GM12801 (cell line): ENCODE results near the gene MAPK9.

Source experiments
- TF ChIP-seq, protein P1 (sequence below): IDR thresholded peaks from one replicate; pipeline ENCODE4 v1.5.1; 2011; ENCODE audit warnings: control low read depth; ENCODE audit not compliant: insufficient read length; ENCODE audit errors: extremely low read depth

The MAPK9 gene

DNA sequence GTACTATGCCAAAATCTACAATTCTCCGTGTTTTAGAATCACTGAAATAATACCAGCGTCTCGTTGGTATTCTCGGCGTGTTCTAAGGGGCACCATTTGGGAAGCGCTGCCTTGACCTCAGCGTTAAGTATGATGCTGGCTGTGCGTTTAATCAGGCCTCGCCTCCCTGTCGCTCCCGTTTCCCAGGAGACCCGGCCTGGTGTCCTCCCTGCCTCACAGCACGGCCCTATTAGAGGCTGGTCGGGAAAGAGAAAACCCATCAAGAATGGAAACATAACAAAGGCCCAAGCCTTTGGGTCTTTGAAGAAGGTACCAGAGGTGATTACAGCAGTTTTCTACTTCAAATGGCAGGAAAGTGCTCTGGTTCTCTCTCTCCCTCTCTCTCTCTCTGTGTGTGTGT is 31.3 kb upstream of the MAPK9 start:
- TF ChIP-seq, protein P1, sequence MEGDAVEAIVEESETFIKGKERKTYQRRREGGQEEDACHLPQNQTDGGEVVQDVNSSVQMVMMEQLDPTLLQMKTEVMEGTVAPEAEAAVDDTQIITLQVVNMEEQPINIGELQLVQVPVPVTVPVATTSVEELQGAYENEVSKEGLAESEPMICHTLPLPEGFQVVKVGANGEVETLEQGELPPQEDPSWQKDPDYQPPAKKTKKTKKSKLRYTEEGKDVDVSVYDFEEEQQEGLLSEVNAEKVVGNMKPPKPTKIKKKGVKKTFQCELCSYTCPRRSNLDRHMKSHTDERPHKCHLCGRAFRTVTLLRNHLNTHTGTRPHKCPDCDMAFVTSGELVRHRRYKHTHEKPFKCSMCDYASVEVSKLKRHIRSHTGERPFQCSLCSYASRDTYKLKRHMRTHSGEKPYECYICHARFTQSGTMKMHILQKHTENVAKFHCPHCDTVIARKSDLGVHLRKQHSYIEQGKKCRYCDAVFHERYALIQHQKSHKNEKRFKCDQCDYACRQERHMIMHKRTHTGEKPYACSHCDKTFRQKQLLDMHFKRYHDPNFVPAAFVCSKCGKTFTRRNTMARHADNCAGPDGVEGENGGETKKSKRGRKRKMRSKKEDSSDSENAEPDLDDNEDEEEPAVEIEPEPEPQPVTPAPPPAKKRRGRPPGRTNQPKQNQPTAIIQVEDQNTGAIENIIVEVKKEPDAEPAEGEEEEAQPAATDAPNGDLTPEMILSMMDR, result no peak

DNA sequence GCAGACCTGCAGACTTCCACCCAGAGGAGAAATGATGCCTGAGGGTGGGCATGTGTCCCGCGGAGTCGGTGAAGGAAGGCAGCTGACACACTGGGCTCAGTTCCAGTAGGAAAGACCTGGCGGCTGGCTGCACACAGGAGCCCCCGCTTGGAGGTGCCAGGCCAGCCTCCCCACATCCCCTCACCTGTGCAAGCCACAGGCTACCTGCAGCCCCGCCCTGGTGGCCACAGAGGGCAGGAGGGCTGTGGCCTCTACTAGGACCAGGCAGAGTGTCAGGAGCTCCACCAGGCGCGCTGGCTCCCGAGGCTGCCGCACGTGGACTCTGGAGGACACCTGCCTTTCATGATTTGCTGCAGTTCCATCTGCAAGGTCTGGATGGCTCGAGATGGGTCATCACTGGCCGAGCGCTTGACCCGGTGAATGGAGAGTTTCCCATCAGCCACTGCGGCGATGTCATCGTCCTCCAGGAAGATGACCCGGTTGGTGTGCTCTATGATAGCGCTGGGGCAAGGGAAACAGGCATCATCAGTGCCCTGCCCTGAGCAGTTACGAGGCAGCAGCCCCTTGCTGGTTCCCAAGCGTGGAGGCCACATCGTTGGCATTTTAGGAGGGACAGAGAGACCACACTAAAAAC is 26.7 kb upstream of the MAPK9 start:
- TF ChIP-seq, protein P1, result no peak

DNA sequence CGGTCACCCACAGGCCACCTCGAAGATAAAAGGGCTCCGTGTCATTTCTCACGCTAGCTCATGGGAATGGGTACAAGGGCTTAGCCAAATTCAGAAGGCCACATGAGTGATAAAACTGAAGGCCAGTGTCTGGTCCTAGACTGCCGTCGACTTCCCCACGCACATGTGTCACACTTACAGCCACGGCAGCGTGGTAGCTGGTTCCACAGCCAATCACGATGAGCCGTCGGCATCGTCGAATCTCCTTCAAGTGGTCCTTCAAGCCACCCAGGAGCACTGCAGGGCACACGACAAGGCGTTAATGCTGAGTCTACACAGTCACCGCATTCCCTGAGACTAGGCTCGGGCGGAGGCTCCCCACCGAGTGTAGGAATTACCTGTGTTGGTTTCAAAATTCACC is 24.7 kb upstream of the MAPK9 start:
- TF ChIP-seq, protein P1, result no peak

DNA sequence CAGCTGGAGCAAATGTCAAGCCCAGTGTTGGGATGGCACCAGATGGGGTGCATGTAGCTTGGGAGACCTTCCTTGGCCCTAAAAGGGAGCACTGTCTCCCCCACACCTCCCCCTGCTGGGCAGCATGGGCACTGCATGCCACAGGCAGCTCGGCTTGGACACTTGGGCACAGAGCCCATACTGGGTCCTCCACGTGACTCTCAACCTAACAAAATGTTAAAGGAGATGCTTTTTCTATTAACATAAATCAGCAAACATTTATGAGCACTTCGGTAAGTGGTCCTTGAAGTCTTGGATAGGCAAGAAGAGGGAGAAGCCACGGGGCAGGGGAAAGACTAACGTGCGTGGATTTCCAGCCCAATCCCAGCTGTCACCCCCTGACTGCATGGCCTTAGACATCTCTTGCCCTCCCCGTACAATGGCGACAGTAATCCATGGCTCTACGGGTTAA is 23.9 kb upstream of the MAPK9 start:
- TF ChIP-seq, protein P1, result no peak

DNA sequence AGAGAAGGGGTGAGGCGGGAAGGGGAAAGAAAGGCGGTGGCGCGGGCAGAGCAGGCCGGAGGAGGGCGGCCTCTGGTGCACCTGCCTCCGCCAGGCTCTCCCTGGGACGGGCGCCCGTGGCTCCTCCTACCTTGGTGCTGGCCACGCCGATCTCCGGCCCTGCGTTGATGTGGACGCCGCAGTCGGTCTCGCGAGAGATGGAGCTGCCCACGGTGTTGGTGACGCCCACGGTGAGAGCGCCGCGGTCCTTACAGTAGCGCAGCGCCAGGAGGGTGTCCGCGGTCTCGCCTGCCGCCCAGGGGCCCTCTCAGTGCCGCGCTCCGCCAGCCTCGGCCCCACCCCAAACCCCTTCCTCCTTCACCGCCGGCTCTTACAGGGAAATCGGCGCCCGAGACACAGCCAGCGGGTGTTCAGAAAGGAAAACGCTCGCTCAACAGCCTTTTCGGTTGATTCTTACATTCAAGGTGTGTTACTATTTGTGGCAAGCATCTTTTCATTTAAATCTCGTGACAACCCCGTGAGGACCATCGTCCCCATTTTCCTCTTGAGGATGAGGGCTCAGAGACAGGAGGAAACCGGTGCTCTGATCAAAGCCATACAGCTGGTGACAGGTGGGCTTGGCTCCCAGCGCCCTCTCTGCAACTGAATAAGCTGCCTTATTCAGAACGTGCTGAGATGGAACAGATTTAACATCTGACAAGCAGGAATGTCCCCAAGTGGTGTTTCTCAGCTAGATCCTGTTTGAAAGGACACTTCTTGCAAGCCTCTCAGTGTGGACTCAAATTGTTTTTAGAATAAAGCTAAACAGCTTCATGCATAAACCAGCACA is 22.0 kb upstream of the MAPK9 start:
- TF ChIP-seq, protein P1, result no peak

DNA sequence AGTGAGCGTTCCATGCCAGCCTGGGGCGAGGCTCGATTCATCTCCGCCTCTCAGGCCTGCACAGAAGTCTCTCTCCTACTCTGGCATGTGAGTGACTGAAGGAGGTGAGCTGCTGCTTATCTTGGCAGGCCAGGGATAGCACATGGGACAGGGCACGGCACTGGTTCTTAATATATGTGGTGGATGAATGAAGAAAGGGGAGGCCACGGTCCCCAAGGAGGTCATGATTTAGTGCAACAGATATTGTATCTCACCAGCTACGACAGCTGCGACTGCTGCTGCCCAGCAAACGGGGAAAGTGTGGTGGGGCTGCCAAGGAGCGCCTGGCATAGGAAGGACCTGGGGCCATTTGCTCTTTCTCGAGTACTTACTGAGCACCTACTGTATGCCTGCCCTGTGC is 19.3 kb upstream of the MAPK9 start:
- TF ChIP-seq, protein P1, result no peak

DNA sequence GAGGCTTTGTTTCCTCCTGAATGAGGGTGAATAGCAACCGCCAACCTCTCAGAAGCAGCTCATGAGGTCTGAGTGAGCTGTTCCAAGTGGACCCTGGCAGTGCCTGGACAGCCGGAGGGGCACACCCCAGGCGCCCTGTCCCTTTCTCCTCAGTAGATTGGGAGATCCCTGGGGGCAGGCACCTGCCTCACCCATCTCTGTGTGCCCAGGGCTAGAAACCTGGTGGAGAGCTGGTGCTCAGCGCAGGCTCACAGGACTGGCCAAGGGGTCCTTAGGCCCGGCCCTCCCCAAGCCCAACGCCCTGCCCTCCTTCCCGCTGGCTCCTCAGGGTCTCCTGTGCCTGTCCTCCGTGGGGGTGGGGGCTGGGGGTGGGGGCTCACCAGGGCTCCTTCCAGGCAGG is 14.9 kb upstream of the MAPK9 start:
- TF ChIP-seq, protein P1, result no peak
